Heart left ventricle (tissue), 16 donors: ENCODE data around the gene ZDHHC1. TPM values are rescaled to one million over a fixed set of nuclear protein-coding genes. Genes with fewer than 3 reads are reported as not detected.
"Not testable (repeated sequence)": the region's sequence is repeated elsewhere in the genome, so short reads cannot be mapped to it uniquely, and the experiment has no call there.

Source experiments
- ATAC-seq, 4 donors: fragments of 200-7000 bp; cut with Tn5 transposase; one replicate each; pipeline ENCODE4 v1.9.1; 2020 to 2022; ENCODE audit warnings: moderate library complexity in 4 of 4, mild to moderate bottlenecking in 3 of 4, moderate number of reproducible peaks in 1 of 4
- DNase-seq, 5 donors: peaks; one replicate each; pipeline ENCODE4 v3.0.0-alpha.2; 2020
- H3K27ac ChIP-seq, 12 donors: fragments of 200-600 bp; sonication (generic) in 4 of 12; one replicate each; pipeline versions ENCODE4 v1.5.0 to v1.8.0; 2016 to 2022; ENCODE audit warnings: mild to moderate bottlenecking in 2 of 12
- H3K27me3 ChIP-seq, 9 donors: fragments of 200-600 bp; sonication (generic) in 2 of 9; one replicate each; pipeline versions ENCODE4 v1.5.1 to v1.8.0; 2016 to 2022; ENCODE audit warnings: mild to moderate bottlenecking in 3 of 9
- H3K36me3 ChIP-seq, 9 donors: fragments of 200-600 bp; sonication (generic) in 2 of 9; one replicate each; pipeline versions ENCODE4 v1.5.0 to v1.8.0; 2018 to 2022; ENCODE audit warnings: mild to moderate bottlenecking in 2 of 9
- H3K4me1 ChIP-seq, 12 donors: fragments of 200-600 bp; sonication (generic) in 4 of 12; one replicate each; pipeline versions ENCODE4 v1.5.0 to v1.8.0; 2016 to 2022; ENCODE audit warnings: mild to moderate bottlenecking in 3 of 12
- H3K4me3 ChIP-seq, 12 donors: fragments of 200-600 bp; sonication (generic) in 4 of 12; one replicate each; pipeline versions ENCODE4 v1.5.0 to v1.8.0; 2017 to 2022; ENCODE audit warnings: mild to moderate bottlenecking in 9 of 12, moderate library complexity in 4 of 12
- H3K9me3 ChIP-seq, 12 donors: fragments of 200-600 bp; sonication (generic) in 4 of 12; one replicate each; pipeline versions ENCODE4 v1.5.0 to v1.8.0; 2016 to 2022; ENCODE audit warnings: mild to moderate bottlenecking in 1 of 12
- POLR2A ChIP-seq, 2 donors: fragments of 450-650 bp; IDR thresholded peaks; one replicate each; pipeline ENCODE4 v1.6.1; 2017; ENCODE audit warnings: antibody characterized with exemption in 2 of 2, mild to moderate bottlenecking in 2 of 2, moderate library complexity in 2 of 2
- WGBS, 4 donors: extraction: QIAGEN DNeasy Blood & Tissue Kit in 2 of 4; methylation state at CpG; one replicate each; pipeline versions ENCODE4 v1.1.5 to v1.1.7; 2013 to 2018; 5-methylcytosine and 5-hydroxymethylcytosine counted together
- intact Hi-C, 10 donors: fragments of 100-400 bp; cut with DNase I; formaldehyde crosslinking; loops; one replicate each; pipeline versions ENCODE4 v1.11.1 to v1.14.2; 2022
- polyA plus RNA-seq, 2 donors: library from polyadenylated mRNA; stranded (reverse); fragments of 200-250 nt; gene quantifications; one replicate each; pipeline ENCODE4 v1.2.3, GENCODE V29; 2013
- total RNA-seq, 9 donors: library from RNA; depleted of rRNA in 2 of 9; stranded (reverse); fragments of >200 nt in 2 of 9; fragmentation: NEBNext Ultra II Directional in 3 of 9; extraction: Animal tissue kit (Norgen Biotek cat#: 25700) in 3 of 9; gene quantifications; one replicate each; pipeline versions ENCODE4 v1.1.0 to v1.2.4, GENCODE V29; 2016 to 2023
- TF ChIP-seq, protein P1 (sequence below), 12 donors: fragments of 200-600 bp; sonication (generic) in 4 of 12; IDR thresholded peaks; one replicate each; pipeline versions ENCODE4 v1.5.0 to v1.8.0; 2018 to 2022; ENCODE audit warnings: antibody characterized with exemption in 12 of 12, mild to moderate bottlenecking in 5 of 12
- donor health status: ischemic (EF 13 %, LVEDD 7.1; RV severe dilation, severe dysfunction).
- donor health status: healthy with polysubstance abuse.
- donor health status: DM: no; HTN: yes; CAD: no.
- donor health status: DM: no; HTN: no; CAD: no.
- donor health status: ischemic (EF 25% LVEDD 6.9; RV normal size, moderate dysfunction).
- donor health status: ischemic (EF 25% LVEDD 5.7; RV mildly dilated, moderate dysfunction).
- donor health status: healthy.
- donor health status: DM: yes; HTN: yes; CAD: no.
- donor health status: ischemic (EF 35%, LVEDD 5.7; RV mildly dilated, moderate dysfunction).
- donor health status: nonischemic (EF 11% LVEDD 7.7; RV severe dilation, severe dysfunction).
- donor health status: DM: yes; HTN: yes; CAD: no.
- donor health status: PGD.
- donor health status: ischemic (EF 29% LVEDD 5.4; RV normal size, mild dysfunction).
- donor health status: nonischemic (EF 23%, LVEDD 6.1; RV moderate dilation, normal function).

ZDHHC1 gene
- total and polyA plus RNA-seq, 11 donors: 2.7 to 11.6 (median 5.1) TPM

- no peaks in the 10 kb centered on the region for H3K4me1 ChIP-seq
These were observed 58.7 kb downstream of the ZDHHC1 start for GRCh38 chr16:67357561-67357960.

GRCh38 chr16:67356396-67356795 is 59.9 kb downstream of the ZDHHC1 start:
- WGBS, 4 donors: 72 to 83% (median 77%) methylated on average over 3 of the region's 3 CpGs
- no peak for DNase-seq
- TF ChIP-seq, protein P1, sequence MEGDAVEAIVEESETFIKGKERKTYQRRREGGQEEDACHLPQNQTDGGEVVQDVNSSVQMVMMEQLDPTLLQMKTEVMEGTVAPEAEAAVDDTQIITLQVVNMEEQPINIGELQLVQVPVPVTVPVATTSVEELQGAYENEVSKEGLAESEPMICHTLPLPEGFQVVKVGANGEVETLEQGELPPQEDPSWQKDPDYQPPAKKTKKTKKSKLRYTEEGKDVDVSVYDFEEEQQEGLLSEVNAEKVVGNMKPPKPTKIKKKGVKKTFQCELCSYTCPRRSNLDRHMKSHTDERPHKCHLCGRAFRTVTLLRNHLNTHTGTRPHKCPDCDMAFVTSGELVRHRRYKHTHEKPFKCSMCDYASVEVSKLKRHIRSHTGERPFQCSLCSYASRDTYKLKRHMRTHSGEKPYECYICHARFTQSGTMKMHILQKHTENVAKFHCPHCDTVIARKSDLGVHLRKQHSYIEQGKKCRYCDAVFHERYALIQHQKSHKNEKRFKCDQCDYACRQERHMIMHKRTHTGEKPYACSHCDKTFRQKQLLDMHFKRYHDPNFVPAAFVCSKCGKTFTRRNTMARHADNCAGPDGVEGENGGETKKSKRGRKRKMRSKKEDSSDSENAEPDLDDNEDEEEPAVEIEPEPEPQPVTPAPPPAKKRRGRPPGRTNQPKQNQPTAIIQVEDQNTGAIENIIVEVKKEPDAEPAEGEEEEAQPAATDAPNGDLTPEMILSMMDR (IDR thresholded peaks at IDR 0.05): no peak
- no peak for TF ChIP-seq POLR2A (IDR thresholded peaks at IDR 0.05)
- no peaks in the 10 kb centered on the region for H3K9me3 ChIP-seq
- H3K36me3 ChIP-seq: no peaks in the 10 kb centered on the region
- H3K4me3 ChIP-seq: no peak overlapping the region
- H3K27ac ChIP-seq: no peak overlapping the region
- intact Hi-C loops: no loop called here
- H3K4me1 ChIP-seq: no peaks in the 10 kb centered on the region
- ATAC-seq: no peak
- H3K27me3 ChIP-seq: peaks cover 0 to 2% (median 0%) of the 10 kb centered on the region in 9 donors

More at GRCh38 chr16:67357561-67357960, 58.7 kb downstream of the ZDHHC1 start:
- no peak for DNase-seq
- 63 to 81% (median 73%) methylated on average over 4 of the region's 4 CpGs for WGBS, 4 donors
- Histone ChIP-seq H3K4me3 (no peak overlapping the region), H3K36me3 (no peaks in the 10 kb centered on the region), H3K9me3 (no peaks in the 10 kb centered on the region), H3K27ac (no peak overlapping the region), H3K27me3 (peaks cover 0 to 2% (median 0%) of the 10 kb centered on the region in 9 donors)
- no peak for TF ChIP-seq POLR2A (IDR thresholded peaks at IDR 0.05)
- TF ChIP-seq, protein P1 (IDR thresholded peaks at IDR 0.05): no peak
- no peak for ATAC-seq
- intact Hi-C loops: no loop called here

GRCh38 chr16:67352463-67352862 is 63.8 kb downstream of the ZDHHC1 start:
- DNase-seq, H3K27ac ChIP-seq, H3K9me3 ChIP-seq, H3K4me3 ChIP-seq, H3K27me3 ChIP-seq, intact Hi-C loops, H3K36me3 ChIP-seq, H3K4me1 ChIP-seq, ATAC-seq: not testable (repeated sequence)
- WGBS, 4 donors: 96 to 98% (median 97%) methylated on average over 3 of the region's 3 CpGs

DNA sequence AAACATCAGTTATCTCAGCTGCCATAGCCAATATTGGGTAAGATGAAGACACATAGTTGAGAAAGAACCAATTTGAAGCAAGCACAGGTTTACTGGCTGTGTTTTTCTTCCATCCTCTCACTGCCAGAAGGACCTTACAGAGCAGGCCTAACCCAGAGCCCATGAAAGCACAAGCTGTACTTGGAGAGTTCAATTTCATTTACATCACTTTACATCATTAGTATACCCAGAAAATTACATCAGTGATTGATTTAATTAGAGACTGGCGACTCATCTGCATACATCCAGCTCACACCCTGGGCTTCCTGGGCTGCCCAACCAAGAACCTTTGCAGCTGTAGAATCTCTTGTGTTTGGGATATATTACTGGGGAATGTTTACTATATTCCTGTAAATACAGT is 66.0 kb downstream of the ZDHHC1 start:
- Histone ChIP-seq H3K9me3 (no peaks in the 10 kb centered on the region), H3K4me3 (no peak overlapping the region), H3K4me1 (peaks cover 0 to 10% (median 0%) of the 10 kb centered on the region in 12 donors), H3K36me3 (no peaks in the 10 kb centered on the region), H3K27me3 (no peaks in the 10 kb centered on the region), H3K27ac (no peak overlapping the region)
- intact Hi-C loops: no loop called here
- 94 to 100% (median 97%) methylated on average over 1 of the region's 1 CpG for WGBS, 4 donors
- TF ChIP-seq POLR2A (IDR thresholded peaks at IDR 0.05): no peak
- TF ChIP-seq, protein P1 (IDR thresholded peaks at IDR 0.05): no peak
- ATAC-seq (no peak), DNase-seq (no peak)

- Histone ChIP-seq H3K4me3 (no peak overlapping the region), H3K36me3 (no peaks in the 10 kb centered on the region), H3K9me3 (no peaks in the 10 kb centered on the region), H3K27ac (no peak overlapping the region), H3K4me1 (peaks cover 0 to 12% (median 0%) of the 10 kb centered on the region in 12 donors), H3K27me3 (no peaks in the 10 kb centered on the region)
- no peak for TF ChIP-seq POLR2A (IDR thresholded peaks at IDR 0.05)
- TF ChIP-seq, protein P1 (IDR thresholded peaks at IDR 0.05): peak in 10 of 12 donors; percentile 19 to 53 (median 42)
- intact Hi-C loops: loop anchor here in 1 of 10 donors (10.0 kb wide), 1 partner anchor 46 kb away; the partner anchor contains the start of gene TPPP3
- DNase-seq (no peak), ATAC-seq (no peak)
These were observed 67.1 kb downstream of the ZDHHC1 start for GRCh38 chr16:67349172-67349571.
